DMS153 (cell line): ENCODE data around the gene ANKRD40CL.
"Not testable (repeated sequence)": the region's sequence is repeated elsewhere in the genome, so short reads cannot be mapped to it uniquely, and the experiment has no call there.

Experiments used
- DNase-seq: peaks from one replicate; lab custom pipeline; 2025; lab: John Stamatoyannopoulos, UW

ANKRD40CL gene

GRCh38 chr17:50767446-50767845, at the start of gene ANKRD40CL:
TSS of gene ANKRD40CL (minus strand) at chr17:50767518. CDS start at chr17:50766913, 605 bp downstream.
- no peak for DNase-seq

DNA sequence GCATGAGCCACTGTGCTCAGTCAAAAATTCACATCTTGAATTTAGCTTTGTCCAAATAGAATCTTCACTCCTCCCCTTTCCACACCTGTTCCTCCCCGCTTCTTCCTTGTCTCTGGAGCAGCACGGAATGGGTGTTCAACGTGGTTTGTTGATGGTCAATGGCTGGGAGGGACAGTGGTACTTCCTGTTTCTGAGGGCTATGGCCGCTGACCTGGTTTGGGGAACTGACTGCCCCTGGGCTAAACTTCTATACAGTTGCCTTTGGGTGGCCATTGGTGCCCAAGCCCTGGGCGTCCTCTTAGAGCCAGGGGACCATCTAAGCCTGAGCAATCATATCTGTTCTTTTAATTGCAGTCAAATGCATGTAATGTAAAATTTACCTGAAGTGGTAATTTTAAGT, 49.0 kb upstream of the ANKRD40CL start:
- no peak for DNase-seq

DNA sequence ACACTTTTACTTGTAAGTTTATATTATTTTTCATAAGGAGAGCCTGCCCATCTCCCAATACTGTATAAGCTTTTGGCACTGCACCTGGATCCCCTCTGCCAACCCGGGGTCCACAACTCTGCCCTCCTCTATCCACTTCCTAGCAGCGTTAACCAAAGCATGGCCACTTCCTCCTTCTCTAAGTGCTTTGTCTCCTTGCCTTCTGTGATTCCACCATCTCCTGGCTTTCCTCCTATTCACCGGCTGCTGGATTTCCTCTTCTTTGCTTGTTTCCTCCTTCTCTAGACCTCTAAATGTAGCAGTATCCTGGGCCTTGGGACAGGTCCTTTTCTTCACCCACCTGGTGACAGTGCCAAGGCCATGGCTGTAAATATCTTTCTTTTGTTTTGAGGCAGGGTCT, 48.1 kb upstream of the ANKRD40CL start:
- DNase-seq, result no peak

- no peak for DNase-seq
Measured at GRCh38 chr17:50813583-50813982, 46.3 kb upstream of the ANKRD40CL start.

DNA sequence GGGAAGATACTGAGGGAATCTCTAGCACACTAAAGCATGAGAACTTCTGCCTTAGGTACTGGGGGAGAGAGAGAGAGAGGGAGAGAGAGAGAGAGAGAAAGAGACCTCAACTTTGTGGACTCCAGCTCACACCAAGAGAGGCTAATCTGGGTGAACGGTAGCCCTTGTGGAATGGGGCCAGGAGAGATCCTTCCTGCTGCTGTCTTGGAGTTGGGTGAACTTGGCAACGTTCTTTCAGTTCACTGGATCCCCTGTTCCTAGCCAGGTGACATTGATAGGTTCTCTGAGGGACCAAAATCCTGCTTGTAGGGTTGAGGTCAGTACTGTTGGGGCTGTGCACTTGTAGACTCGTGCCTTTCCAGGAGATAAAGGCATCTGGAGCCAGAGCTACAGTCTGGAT, 41.6 kb upstream of the ANKRD40CL start:
- no peak for DNase-seq

- no peak for DNase-seq
Measured at GRCh38 chr17:50808413-50808812, 41.1 kb upstream of the ANKRD40CL start.

GRCh38 chr17:50807675-50808074, 40.4 kb upstream of the ANKRD40CL start:
- DNase-seq, result no peak

- no peak for DNase-seq
Measured at GRCh38 chr17:50807009-50807408, 39.7 kb upstream of the ANKRD40CL start.

DNA sequence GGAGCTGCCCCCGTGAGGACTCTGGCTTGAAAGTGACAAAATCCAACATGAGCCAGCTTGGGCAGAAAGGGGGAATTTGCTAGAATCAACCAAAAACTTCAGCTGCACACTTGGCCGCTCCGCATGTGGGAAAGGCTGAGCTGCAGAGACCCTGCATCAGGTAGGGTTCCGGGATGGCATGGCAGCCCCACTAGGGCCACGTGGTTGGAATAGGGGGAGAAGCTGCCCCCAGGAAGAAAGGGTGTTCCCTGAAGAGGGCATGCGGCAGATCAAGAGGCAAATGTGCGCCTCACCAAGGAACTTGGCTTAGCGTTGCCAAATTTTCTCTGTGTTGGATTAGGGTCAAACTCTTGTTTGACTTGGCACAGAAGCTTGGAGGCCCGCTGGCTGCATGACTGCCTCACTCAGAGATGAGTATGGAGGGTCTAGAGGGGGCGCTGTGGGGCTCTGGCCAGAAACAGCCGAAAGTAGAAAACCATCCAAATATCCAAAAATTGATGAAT, 38.9 kb upstream of the ANKRD40CL start:
- DNase-seq, result no peak

- no peak for DNase-seq
Measured at GRCh38 chr17:50805486-50805885, 38.2 kb upstream of the ANKRD40CL start.

GRCh38 chr17:50804749-50805475, 37.6 kb upstream of the ANKRD40CL start:
- DNase-seq, result not testable (repeated sequence)

DNA sequence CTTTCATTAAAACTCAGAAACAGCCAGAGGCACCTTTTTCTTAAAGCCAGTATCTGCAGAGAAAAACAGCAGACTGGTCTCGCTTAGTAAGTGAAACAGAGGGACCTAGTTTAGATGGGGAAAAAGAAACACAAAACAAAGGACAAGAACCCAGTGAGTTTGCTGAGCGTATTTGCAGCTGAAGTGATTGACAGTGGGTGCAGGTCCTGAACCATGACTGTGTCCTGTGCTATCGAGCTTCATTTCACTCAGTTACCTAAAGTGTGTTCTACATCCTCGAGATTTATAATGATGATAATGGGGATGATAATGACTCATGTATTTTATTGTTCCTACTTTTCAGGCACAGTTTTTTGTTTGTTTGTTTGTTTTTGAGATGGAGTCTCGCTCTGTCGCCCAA, 36.4 kb upstream of the ANKRD40CL start:
- no peak for DNase-seq

- DNase-seq, result no peak
Measured at GRCh38 chr17:50802609-50803571, 35.6 kb upstream of the ANKRD40CL start.

DNA sequence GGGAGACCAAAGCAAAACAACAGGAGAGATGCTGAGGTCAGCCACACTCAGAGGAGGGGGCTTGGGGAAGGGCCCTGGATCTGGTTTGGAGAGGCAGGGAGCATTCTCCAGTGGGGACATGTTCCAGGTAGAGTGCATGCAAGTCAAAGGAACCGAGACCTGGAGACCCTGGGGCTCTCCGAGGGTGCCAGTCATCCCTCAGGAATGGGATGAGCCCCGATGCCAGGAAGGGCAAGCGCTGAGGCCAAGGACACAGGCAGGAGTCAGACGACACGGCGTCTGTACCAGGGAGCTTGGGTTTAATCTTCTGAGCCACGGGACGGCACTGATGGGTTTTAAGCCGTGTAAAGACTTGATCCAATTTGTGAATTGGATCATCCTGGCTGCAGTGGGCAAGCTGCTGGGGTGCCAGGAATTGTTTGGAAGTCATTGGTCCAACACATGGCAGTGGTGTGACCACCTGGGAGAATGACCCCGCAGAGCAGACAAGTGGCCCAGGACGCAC, 32.9 kb upstream of the ANKRD40CL start:
- no peak for DNase-seq

- no peak for DNase-seq
Measured at GRCh38 chr17:50799582-50799981, 32.3 kb upstream of the ANKRD40CL start.

- DNase-seq, result no peak
Measured at GRCh38 chr17:50798424-50799288, 31.3 kb upstream of the ANKRD40CL start.

DNA sequence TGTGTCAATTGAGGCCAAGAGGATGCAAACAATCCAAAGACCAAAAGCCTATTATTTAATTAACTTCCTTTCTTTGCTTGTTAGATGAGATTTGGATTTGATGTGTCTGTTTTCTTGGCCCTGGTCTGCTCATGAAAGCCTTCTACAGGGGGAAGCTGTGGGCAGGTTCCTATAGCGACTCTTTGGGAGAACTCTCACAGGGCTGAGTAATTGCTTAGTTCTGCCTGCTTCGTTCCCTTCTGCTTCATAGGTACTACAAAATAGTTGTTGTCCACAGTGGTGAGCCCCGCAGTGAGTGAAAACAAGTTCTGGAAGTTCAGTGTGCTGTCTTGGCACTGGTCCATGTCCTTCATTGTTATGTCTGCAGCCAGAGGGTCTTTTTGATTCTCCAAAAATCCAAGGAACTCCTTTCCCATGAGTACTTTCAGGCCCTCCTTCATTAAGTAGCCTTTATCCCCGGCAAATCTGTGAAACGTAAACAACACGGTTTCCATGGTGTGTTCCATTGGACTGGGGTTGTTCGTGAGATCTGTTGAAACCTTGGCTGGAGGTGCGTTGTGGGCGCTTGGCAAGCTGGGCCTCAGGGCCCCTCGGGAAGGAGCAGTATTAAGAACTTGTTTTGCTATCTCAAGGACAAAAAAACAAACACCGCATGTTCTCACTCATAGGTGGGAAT, 30.0 kb upstream of the ANKRD40CL start:
- no peak for DNase-seq

DNA sequence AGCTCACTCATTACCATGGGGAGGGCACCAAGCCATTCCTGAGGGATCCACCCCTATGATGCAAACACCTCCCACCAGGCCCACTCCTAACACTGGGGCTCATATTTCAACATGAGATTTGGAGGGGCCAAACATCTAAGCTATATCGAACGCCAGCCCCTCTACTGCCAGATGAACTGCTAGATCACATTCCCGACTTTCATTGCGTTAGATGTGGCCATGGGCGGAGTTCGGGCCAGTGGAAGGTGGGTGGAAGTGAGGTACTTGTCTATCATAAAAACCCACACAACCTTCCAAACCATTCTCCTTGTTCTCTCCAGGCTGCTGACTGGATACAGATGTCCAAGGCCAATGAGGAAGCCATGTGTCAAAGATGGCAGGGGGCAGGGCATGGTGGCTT, 27.0 kb upstream of the ANKRD40CL start:
- no peak for DNase-seq

GRCh38 chr17:50793007-50793406, 25.7 kb upstream of the ANKRD40CL start:
- DNase-seq, result no peak

DNA sequence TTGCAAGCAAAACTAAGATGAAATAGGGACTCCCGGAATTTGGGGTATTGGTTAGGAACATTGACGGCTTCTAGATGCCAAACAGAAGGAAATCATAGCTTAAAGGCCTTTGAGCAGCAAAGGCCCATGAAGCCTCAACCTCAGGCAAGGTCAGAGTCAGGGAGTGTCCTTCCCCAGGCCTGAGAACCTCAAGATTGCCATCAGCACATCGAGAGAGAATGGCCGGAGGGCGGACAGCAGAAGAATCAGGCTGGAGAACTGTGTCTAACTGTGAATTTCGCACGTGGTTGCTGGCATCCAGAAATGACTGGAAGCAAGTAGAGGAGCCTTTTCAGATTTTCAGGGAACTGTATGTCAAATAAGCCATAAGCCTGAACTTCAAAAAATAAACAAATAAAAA, 24.8 kb upstream of the ANKRD40CL start:
- DNase-seq, result no peak

DNA sequence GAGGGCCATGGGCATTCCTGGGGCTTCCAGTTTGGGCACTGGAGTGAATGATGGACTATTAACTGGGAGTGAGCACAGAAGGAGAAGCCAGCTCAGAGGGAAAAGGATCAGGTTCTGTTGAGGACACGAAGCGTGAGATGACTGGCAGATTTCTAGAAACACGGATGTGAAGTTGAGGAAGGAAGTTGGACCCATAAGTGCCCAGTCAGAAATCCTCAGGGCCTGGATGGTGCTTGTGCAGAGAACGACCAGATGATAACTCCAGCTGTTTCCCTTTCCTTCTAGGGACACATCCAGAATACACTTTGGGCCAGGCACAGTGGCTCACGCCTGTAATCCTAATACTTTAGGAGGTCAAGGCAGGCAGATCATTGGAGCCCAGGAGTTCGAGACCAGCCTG, 23.3 kb upstream of the ANKRD40CL start:
- DNase-seq, result no peak
